K562 (cell line): ENCODE measurements around the gene RGS3. TPM values are rescaled to one million over a fixed set of nuclear protein-coding genes. Genes with fewer than 3 reads are reported as not detected.
A peak's percentile ranks its signal among the peaks of the same experiment; 100 is the strongest.

Experiments
- ATAC-seq: fragments of 200-7000 bp; cut with Tn5 transposase; 3 replicates; pipeline ENCODE4 v1.9.1; 2020; ENCODE audit warnings: moderate library complexity
- BruUV-seq: library from RNA; stranded (reverse); fragments of 400-500 nt; replicated peaks from 2 replicates; lab custom pipeline; 2021; lab: Mats Ljungman, UMichigan
- CTCF ChIA-PET: fragments of 300-600 bp; formaldehyde crosslinking; extraction: SDS; loops from one replicate; lab custom pipeline; 2021; ENCODE audit warnings: low intra/inter-chr PET ratio; lab: Yijun Ruan, JAX
- POLR2A ChIA-PET: fragments of 300-600, 350-650 bp; sonication (Branson Sonifier 250); formaldehyde crosslinking; extraction: SDS; loops from one replicate; lab custom pipeline; 2021; ENCODE audit warnings: antibody characterized with exemption, inconsistent platforms; lab: Yijun Ruan, JAX
- DNase-seq, 4 experiments: peaks; one replicate each; pipeline versions ENCODE4 v3.0.0 to v3.0.0-alpha.2; 2011 to 2018; ENCODE audit warnings: low spot score in 3 of 4, mixed read lengths in 3 of 4; ENCODE audit errors: extremely low read depth in 1 of 4
- FAIRE-seq: peaks from 2 replicates; lab custom pipeline; 2011; peaks lifted over from hg19 to GRCh38; lab: Jason Lieb, UNC
- H2AFZ ChIP-seq: 2 replicates; pipeline ENCODE4 v1.6.0; 2011; ENCODE audit warnings: low read depth, low read length, control low read depth, inconsistent platforms
- H3K27ac ChIP-seq: fragments of 200-600 bp; 3 replicates; pipeline ENCODE4 v1.8.0; 2011; ENCODE audit warnings: low read depth, mild to moderate bottlenecking, control low read depth, inconsistent platforms, low read length, moderate library complexity, mixed read lengths; ENCODE audit errors: extremely low read depth
- H3K27me3 ChIP-seq, 2 experiments: fragments of 300-600 bp in 1 of 2; 2 replicates in 1 of 2; 3 replicates in 1 of 2; pipeline versions ENCODE4 v1.6.0 to v1.8.0; 2011; ENCODE audit warnings: inconsistent platforms in 2 of 2, low read length in 2 of 2, mild to moderate bottlenecking in 1 of 2, mixed read lengths in 1 of 2, moderate library complexity in 1 of 2; ENCODE audit not compliant: control insufficient read depth in 2 of 2, insufficient read depth in 2 of 2
- H3K36me3 ChIP-seq: fragments of 300-600 bp; 3 replicates; pipeline ENCODE4 v1.8.0; 2011; ENCODE audit warnings: mild to moderate bottlenecking, low read length, inconsistent platforms; ENCODE audit not compliant: control insufficient read depth, insufficient read depth
- H3K4me1 ChIP-seq, 2 experiments: fragments of 200-600 bp in 1 of 2; replicated peaks in 1 of 2; 2 replicates in 1 of 2; 3 replicates in 1 of 2; pipeline versions ENCODE4 v1.5.1 to v1.8.0; 2011; ENCODE audit warnings: inconsistent platforms in 2 of 2, low read length in 2 of 2, mild to moderate bottlenecking in 1 of 2, mixed read lengths in 1 of 2, moderate library complexity in 1 of 2; ENCODE audit not compliant: control insufficient read depth in 2 of 2, insufficient read depth in 2 of 2
- H3K4me2 ChIP-seq: 2 replicates; pipeline ENCODE4 v1.6.1; 2011; ENCODE audit warnings: low read length, control low read depth, inconsistent platforms, mixed read lengths; ENCODE audit not compliant: insufficient read depth
- H3K4me3 ChIP-seq: fragments of 200-600 bp; sonication (generic), shearing (Covaris generic); 2 replicates; pipeline ENCODE4 v1.5.1; 2016; ENCODE audit warnings: control low read depth, inconsistent platforms
- H3K79me2 ChIP-seq: fragments of 200-600 bp; 3 replicates; pipeline ENCODE4 v1.8.0; 2011; ENCODE audit warnings: low read length, inconsistent platforms; ENCODE audit not compliant: control insufficient read depth, insufficient read depth
- H3K9ac ChIP-seq, 2 experiments: 2 replicates each; pipeline versions ENCODE4 v1.6.0 to v1.6.1; 2011; ENCODE audit warnings: low read depth in 2 of 2, low read length in 2 of 2, control low read depth in 1 of 2, inconsistent platforms in 1 of 2, mild to moderate bottlenecking in 1 of 2, mixed read lengths in 1 of 2; ENCODE audit not compliant: insufficient read depth in 1 of 2
- H3K9me1 ChIP-seq: one replicate; pipeline ENCODE4 v1.6.0; 2011; ENCODE audit warnings: inconsistent platforms, mild to moderate bottlenecking, low read length, moderate library complexity; ENCODE audit not compliant: control insufficient read depth, insufficient read depth
- H3K9me3 ChIP-seq: replicated peaks from 2 replicates; pipeline ENCODE4 v1.5.1; 2011; ENCODE audit warnings: low read depth, low read length, inconsistent platforms; ENCODE audit not compliant: control insufficient read depth, insufficient read depth
- H4K20me1 ChIP-seq: replicated peaks from 2 replicates; pipeline ENCODE4 v1.6.1; 2011; ENCODE audit warnings: low read length, inconsistent platforms, mixed read lengths; ENCODE audit not compliant: control insufficient read depth, insufficient read depth
- ARNT ChIP-seq, 2 experiments: fragments of 450-650 bp; IDR thresholded peaks; 2 replicates each; pipeline ENCODE4 v1.6.1; 2016; ENCODE audit warnings: mild to moderate bottlenecking in 1 of 2
- ELF4 ChIP-seq: fragments of 450-650 bp; formaldehyde crosslinking; IDR thresholded peaks from 2 replicates; pipeline ENCODE4 v1.4.0; 2022; ENCODE audit warnings: missing genetic modification characterization
- EZH2 ChIP-seq: IDR thresholded peaks from 2 replicates; pipeline ENCODE4 v1.6.1; 2012; ENCODE audit warnings: low read depth, mild to moderate bottlenecking, inconsistent platforms, low read length, borderline replicate concordance
- FOXM1 ChIP-seq, 2 experiments: fragments of 450-650 bp in 1 of 2; sonication (generic) in 1 of 2; formaldehyde crosslinking in 1 of 2; IDR thresholded peaks; 2 replicates each; pipeline versions ENCODE4 v1.6.1 to v1.9.0; 2017 to 2022; ENCODE audit warnings: low read depth in 2 of 2, mild to moderate bottlenecking in 2 of 2, missing genetic modification reagents in 1 of 2, moderate library complexity in 1 of 2
- MTA2 ChIP-seq: fragments of 450-650 bp; IDR thresholded peaks from 2 replicates; pipeline ENCODE4 v1.6.1; 2016; ENCODE audit warnings: low read depth
- PHTF2 ChIP-seq: fragments of 250-450 bp; sonication (Bioruptor Pico); IDR thresholded peaks from 2 replicates; pipeline ENCODE4 v1.5.0; 2021; ENCODE audit warnings: mild to moderate bottlenecking
- POLR2G ChIP-seq: fragments of 200-400 bp; formaldehyde crosslinking; IDR thresholded peaks from 2 replicates; pipeline ENCODE4 v1.6.1; 2017; ENCODE audit warnings: low read depth, mild to moderate bottlenecking, antibody characterized with exemption, low read length, moderate library complexity
- RBM22 ChIP-seq: fragments of 200-400 bp; formaldehyde crosslinking; IDR thresholded peaks from 2 replicates; pipeline ENCODE4 v1.6.1; 2018; ENCODE audit warnings: low read length, low read depth; ENCODE audit not compliant: poor library complexity, severe bottlenecking
- TEAD4 ChIP-seq, 2 experiments: sonication (generic) in 1 of 2; formaldehyde crosslinking in 1 of 2; IDR thresholded peaks; 2 replicates each; pipeline versions ENCODE4 v1.6.1 to v1.8.0; 2012 to 2022; ENCODE audit warnings: borderline replicate concordance in 1 of 2, inconsistent platforms in 1 of 2, low read length in 1 of 2, mild to moderate bottlenecking in 1 of 2, missing genetic modification reagents in 1 of 2
- ZNF282 ChIP-seq: sonication (generic); formaldehyde crosslinking; IDR thresholded peaks from 2 replicates; pipeline ENCODE4 v1.8.1; 2023; ENCODE audit warnings: missing genetic modification reagents
- WGBS: fragments of 100-300 bp; shearing (Covaris generic); methylation state at CpG from one replicate; pipeline ENCODE4 v1.1.6; 2016; ENCODE audit warnings: low coverage, mixed read lengths; ENCODE audit not compliant: insufficient coverage; ENCODE audit errors: missing lambda C conversion rate; 5-methylcytosine and 5-hydroxymethylcytosine counted together
- in situ Hi-C: fragments of 300-500 bp; cut with MboI; formaldehyde crosslinking; loops from 4 replicates; pipeline ENCODE4 v1.15.0; 2018; ENCODE audit warnings: inconsistent platforms, mixed read lengths
- intact Hi-C: fragments of 100-400 bp; cut with micrococcal nuclease; formaldehyde crosslinking; loops from 2 replicates; pipeline ENCODE4 v1.14.2; 2022
- polyA plus RNA-seq, 8 experiments: library from polyadenylated mRNA; depleted of rRNA in 4 of 8; stranded (reverse) in 5 of 8; unstranded in 3 of 8; fragments of >200 nt; fragmentation: Nextera tagmentation in 2 of 8; fragmentation: Illumina TruSeq in 1 of 8; extraction: Ambion mirVana in 2 of 8; extraction: Trizol in 1 of 8; gene quantifications; 2 replicates each; pipeline versions ENCODE4 v1.2.1 to v1.2.3, GENCODE V29; 2011 to 2014; ENCODE audit warnings: inconsistent platforms in 1 of 8, missing spikeins in 1 of 8
- total RNA-seq, 7 experiments: library from RNA; depleted of rRNA in 6 of 7; stranded (reverse); fragments of >200 nt in 6 of 7; fragmentation: Illumina TruSeq in 2 of 7; extraction: Trizol in 2 of 7; gene quantifications; 2 replicates each; pipeline versions ENCODE4 v1.2.1 to v1.2.3, GENCODE V29; 2011 to 2021; ENCODE audit warnings: low replicate concordance in 1 of 7
- TF ChIP-seq, protein P1 (sequence below), 2 experiments: fragments of 200-800 bp in 1 of 2; sonication (Bioruptor generic) in 1 of 2; sonication (generic) in 1 of 2; formaldehyde crosslinking in 1 of 2; IDR thresholded peaks in 1 of 2; conservative IDR thresholded peaks in 1 of 2; 2 replicates each; pipeline versions ENCODE4 v1.5.0 to v1.6.1; 2016 to 2020; ENCODE audit warnings: missing compliant biosample characterization in 1 of 2, missing genetic modification characterization in 1 of 2, missing genetic modification reagents in 1 of 2

The RGS3 gene
- total and polyA plus RNA-seq, 9 of the 15 experiments (the other 6 are each of a cell fraction or from before 2014, with no cell fraction given) = 0.08 to 2.9 (median 0.95) TPM

DNA sequence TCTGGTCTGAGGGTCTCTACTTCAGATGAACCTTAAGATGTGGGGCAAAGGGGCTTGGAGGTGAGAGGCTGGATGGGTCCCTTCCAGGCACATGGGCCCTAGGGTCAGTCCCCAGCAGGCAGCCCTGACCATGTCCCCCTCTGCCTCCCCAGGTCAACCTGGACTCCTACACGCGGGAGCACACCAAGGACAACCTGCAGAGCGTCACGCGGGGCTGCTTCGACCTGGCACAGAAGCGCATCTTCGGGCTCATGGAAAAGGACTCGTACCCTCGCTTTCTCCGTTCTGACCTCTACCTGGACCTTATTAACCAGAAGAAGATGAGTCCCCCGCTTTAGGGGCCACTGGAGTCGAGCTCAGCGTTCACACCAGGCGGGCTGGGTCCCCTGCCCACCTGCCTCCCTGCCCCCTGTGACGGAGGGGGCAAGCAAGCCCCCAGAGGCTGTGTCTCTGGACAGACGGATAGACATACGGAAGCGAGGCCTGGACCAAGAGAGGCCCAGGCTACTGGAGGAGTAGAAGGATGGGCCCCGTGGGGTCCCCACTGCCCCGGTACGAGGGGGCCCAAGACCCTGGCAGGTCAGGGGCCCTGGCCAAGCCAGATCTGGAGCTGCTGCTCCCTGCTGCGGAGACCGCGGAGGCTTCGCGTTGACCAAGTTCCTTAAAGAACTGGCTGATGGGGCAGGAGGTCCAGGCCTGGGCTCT is 133.2 kb downstream of the RGS3 start:
- Histone ChIP-seq H3K27me3 (peaks cover 0 to 9% of the 10 kb centered on the region in 2 experiments; a peak in 3 of 5 replicates), H3K36me3 (no peaks in the 10 kb centered on the region), H3K79me2 (no peaks in the 10 kb centered on the region), H3K4me3 (no peak overlapping the region), H2AFZ (no peak overlapping the region), H4K20me1 (peaks cover 3% of the 10 kb centered on the region), H3K9me3 (no peaks in the 10 kb centered on the region), H3K9ac (no peak overlapping the region; a peak in 1 of 4 replicates), H3K27ac (no peak overlapping the region), H3K4me2 (no peak overlapping the region), H3K9me1 (no peaks in the 10 kb centered on the region), H3K4me1 (peaks cover 3 to 10% of the 10 kb centered on the region in 2 experiments; a peak in 3 of 5 replicates)
- 50% methylated on average over 25 of the region's 27 CpGs for WGBS
- no TSS peak for BruUV-seq
- 0 out of 2 replicates have a peak, but pooled peaks have one; percentile 15 for TF ChIP-seq POLR2G
- TF ChIP-seq ARNT (IDR thresholded peaks at IDR 0.05) = no peak
- FAIRE-seq = no peak
- POLR2A ChIA-PET = no interaction called here
- DNase-seq = no peak
- CTCF ChIA-PET = no interaction called here
- in situ Hi-C loops = no loop called here
- ATAC-seq = no peak
- intact Hi-C loops = no loop called here

DNA sequence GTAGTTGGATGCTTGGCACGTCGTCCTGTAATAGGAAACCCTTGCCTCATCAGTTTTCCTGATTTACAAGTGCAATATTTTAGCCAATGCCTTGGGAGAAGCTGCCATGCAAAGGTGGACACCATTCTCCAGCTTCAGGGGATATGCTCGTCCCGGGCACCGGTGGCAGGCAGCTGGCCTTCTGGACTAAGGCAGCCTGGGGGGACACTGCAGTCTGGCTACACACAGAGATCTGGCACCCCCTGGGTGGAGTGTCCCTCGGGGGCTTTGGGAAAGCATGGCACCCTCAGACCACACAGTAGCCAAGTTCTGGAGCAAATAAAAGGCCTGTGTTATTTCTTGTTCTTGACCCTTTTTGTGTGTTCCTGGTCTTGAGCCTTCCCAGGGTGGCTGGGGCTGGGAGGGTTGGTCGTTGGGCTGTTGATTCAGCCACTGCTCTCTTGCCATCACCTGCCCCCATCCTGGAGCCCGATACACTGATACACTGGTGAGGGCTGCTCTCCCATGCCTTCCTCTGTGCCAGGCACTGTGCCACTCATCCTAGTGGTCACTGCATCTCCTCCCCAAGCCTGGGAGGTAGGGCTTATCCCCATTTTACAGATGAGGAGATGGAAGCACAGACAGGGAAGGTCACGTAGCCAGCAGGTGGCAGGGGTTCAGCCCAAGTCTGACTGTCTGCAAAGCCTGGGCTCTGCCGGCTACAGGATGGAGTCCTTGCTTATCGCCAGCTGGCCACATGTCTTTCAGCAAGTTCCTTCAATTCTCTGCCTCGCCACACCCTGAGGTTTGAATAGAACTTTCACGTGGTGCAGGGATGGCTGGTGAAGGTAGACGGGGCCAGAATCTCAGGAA is 134.1 kb downstream of the RGS3 start:
- no peak for ATAC-seq
- H3K9ac ChIP-seq = no peak overlapping the region
- in situ Hi-C loops = no loop called here
- TF ChIP-seq EZH2 (no peak), PHTF2 (no peak), MTA2 (no peak), FOXM1 (IDR thresholded peaks at IDR 0.05; ENCODE audit: low read depth) (no peak), FOXM1 (CRISPR knock-in tag; IDR thresholded peaks at IDR 0.05; ENCODE audit: low read depth) (no peak), RBM22 (no peak), ZNF282 (no peak), ELF4 (CRISPR knock-in tag) (no peak), TEAD4 (IDR thresholded peaks at IDR 0.05; ENCODE audit: low read length) (no peak), TEAD4 (CRISPR knock-in tag; IDR thresholded peaks at IDR 0.05; ENCODE audit: borderline replicate concordance) (no peak)
- TF ChIP-seq, protein P1, sequence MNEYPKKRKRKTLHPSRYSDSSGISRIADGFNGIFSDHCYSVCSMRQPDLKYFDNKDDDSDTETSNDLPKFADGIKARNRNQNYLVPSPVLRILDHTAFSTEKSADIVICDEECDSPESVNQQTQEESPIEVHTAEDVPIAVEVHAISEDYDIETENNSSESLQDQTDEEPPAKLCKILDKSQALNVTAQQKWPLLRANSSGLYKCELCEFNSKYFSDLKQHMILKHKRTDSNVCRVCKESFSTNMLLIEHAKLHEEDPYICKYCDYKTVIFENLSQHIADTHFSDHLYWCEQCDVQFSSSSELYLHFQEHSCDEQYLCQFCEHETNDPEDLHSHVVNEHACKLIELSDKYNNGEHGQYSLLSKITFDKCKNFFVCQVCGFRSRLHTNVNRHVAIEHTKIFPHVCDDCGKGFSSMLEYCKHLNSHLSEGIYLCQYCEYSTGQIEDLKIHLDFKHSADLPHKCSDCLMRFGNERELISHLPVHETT (CRISPR knock-in tag; conservative IDR thresholded peaks at IDR 0.05 in 1 of 2, IDR thresholded peaks at IDR 0.05 in 1 of 2) = no peak

More for the DNA sequence above, 134.1 kb downstream of the RGS3 start:
- Histone ChIP-seq H3K9me3 (no peaks in the 10 kb centered on the region), H4K20me1 (peaks cover 3% of the 10 kb centered on the region), H3K4me1 (peaks cover 10 to 18% of the 10 kb centered on the region in 2 experiments), H3K27me3 (peaks cover 0 to 17% of the 10 kb centered on the region in 2 experiments; a peak in 3 of 5 replicates), H2AFZ (no peak overlapping the region), H3K4me2 (no peak overlapping the region), H3K4me3 (no peak overlapping the region), H3K9me1 (no peaks in the 10 kb centered on the region), H3K79me2 (no peaks in the 10 kb centered on the region), H3K36me3 (no peaks in the 10 kb centered on the region), H3K27ac (no peak overlapping the region)
- FAIRE-seq (no peak), DNase-seq (no peak)
- POLR2A ChIA-PET = interaction anchor here (0.6 kb wide), 1 partner anchor 187 kb away, joined by 3 read pairs; the partner anchor contains the start of genes C9orf43 and POLE3
- intact Hi-C loops = no loop called here
- BruUV-seq = no TSS peak
- CTCF ChIA-PET = no interaction called here
- 18% methylated on average over 14 of the region's 14 CpGs for WGBS
